T-helper 9 cell (primary cell): ENCODE data around the gene SPC25.
"Not testable (repeated sequence)": the region's sequence is repeated elsewhere in the genome, so short reads cannot be mapped to it uniquely, and the experiment has no call there.

Experiments used
- DNase-seq: peaks from one replicate; pipeline ENCODE4 v3.0.0-alpha.2; 2020

Gene SPC25

DNA sequence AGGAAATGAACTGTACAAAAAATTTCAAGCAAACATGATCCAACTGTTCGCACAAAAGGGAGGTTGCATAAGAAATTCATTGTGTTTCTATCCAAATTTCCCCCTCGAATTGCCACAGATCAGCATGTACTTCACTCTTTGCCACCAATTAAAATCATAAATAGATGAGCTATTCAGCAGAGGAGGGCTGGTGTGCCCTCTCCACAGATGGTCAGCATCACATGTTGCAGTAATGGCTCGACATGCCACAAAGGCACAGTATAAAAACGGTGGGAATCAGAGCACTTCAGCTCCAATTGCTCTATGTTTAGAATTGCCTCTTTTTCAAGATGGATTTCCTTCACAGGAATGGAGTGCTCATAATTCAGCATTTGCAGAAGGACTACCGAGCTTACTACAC is 10.8 kb upstream of the SPC25 start, which contains the start of gene G6PC2:
G6PC2 (plus strand) TSS at position 289 of the 400 bp plus-strand sequence; CDS start at position 330, 41 bp downstream.
- no peak for DNase-seq

DNA sequence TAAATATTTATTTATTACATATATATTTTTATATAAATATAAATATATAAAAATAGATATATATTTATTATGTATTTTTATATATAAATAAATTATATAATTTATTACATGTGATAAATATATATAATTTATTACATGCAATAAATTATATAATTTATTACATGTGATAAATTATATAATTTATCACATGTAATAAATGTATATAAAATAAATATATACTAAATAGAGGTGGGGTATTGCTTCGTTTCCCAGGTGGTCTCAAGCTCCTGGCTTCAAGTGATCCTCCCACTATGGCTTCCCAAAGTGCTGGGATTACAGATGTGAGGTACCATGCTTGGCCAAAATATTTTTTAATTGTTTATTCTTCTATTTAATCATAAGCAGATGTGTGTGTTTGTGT is 7.2 kb upstream of the SPC25 start:
- DNase-seq = no peak

DNA sequence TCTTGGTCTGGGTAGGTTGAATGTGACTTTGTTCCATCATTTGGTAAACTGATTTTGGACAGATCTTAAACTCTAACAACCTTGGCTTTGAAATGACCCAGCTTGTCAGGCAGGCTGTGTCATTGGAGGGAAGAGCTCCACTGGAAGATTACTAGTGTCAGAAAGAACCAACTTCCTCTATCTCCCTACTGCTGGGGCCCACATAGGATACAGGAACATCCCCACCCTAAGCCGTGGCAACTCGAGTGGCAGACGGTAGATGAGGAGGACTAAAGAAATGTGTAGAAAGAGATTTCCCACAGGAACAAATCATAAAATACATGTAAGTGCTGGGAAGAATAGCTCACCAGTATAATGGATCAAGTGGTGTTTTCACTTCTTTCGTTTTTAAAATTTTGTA is 6.6 kb upstream of the SPC25 start:
- DNase-seq = no peak

DNA sequence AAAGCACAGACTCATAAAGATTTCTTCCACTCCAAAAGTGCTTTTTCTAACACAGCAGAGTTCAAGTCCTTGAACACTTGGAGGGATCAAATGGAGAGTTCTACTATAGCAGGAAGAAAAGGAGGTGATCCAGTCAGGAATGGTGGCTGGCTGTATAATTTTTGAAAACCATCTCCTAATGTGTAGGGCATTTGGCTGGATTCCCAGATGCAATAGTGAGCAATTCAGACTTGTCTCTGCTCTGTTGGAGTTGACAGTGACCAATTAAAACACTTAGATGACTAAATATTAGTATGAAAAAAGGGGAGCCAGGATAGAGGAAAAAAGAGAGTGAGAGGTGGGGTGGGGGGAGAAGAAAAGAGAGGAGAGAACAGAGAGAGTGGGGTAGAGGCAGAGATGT is 5.5 kb upstream of the SPC25 start:
- DNase-seq = no peak

DNA sequence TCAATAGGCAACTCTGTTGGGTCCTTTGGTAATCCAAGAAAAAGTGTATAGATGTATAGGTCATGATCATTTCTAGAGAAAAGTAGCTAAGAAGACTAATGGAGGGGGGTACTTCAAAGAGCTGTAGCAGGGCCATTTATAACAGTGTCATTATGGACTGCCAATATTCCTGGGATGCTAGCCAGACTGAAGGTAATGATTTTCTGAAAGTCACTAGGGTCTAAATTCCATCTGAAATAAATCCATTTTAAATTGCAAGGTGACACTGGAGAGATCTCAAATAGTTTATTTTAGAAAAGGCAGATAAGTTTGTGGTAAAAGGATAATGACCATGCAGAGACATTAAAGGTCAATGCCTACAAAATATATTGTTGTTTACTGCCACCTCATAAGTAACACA is 4.5 kb upstream of the SPC25 start:
- no peak for DNase-seq

DNA sequence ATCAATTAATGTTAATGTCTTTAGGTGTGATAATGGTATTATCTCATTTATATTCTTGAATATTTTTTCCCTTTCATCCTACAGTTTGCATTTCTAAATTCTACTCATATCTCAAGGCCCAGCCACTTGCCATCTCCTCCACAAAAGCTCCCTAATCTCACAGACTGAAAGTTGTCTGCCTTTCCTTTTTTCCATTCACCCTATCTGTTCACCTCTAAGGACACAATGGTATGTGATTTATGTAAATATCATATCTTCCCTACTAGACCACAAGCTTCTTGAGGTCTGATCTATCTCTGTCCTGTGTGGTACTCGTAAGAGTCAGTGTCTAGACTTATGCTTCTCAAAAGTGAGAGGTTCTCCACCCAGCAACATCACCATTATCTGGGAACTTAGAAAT is 3.9 kb upstream of the SPC25 start:
- DNase-seq = no peak

DNA sequence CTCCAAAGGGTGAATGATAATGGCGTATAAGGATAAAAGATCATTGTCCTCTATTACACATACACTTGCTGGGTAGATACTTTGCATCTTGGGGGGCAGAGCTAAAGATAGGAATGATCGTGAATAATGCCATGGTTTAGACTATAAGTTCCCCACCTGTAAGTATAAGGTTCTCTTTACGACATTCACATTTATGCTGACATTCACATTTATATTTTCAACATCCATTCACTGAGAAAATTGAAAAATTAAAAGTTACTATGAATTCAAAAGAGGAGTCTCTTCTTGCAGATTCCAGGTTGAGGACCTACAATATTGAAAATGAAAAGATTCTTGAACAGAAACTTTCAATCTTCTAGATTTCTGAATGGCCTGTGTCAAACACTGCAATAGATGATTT is 2.1 kb upstream of the SPC25 start:
- no peak for DNase-seq

DNA sequence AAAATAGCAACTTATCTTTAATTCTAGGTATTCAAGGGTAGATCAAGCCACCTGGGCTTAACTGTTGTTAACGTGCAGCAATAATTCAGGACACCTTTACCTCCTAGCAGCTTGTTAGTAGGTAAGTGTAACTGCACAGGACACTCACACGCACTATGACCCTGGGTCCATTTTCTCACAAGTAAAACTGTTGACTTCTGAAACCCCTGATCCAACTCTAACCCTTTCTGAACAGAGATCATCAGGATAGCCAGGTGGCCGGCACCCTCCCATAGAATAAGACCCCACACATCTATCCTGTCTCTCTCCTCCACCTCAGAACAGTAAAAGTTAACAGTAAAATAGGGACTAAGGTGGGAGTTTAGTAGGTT is 610 bp downstream of the SPC25 start:
- no peak for DNase-seq

DNA sequence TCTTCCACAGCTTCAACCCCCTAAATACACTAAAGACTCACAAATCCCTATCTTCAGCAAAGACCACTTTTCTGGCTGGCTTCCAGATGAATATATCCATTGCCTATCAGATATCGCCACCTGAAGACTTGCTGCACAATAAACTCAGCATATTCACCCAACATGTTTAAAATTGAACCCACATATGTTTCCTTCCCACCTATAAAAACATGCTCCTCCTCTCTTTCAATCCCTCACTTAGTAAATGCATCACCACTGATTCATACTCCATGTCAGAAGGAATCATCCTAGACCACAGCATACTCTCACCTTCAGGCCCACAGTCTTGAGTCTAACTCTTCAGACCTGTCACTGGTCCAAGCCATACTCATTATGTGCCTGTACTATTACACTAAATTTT is 5.3 kb downstream of the SPC25 start:
- no peak for DNase-seq

DNA sequence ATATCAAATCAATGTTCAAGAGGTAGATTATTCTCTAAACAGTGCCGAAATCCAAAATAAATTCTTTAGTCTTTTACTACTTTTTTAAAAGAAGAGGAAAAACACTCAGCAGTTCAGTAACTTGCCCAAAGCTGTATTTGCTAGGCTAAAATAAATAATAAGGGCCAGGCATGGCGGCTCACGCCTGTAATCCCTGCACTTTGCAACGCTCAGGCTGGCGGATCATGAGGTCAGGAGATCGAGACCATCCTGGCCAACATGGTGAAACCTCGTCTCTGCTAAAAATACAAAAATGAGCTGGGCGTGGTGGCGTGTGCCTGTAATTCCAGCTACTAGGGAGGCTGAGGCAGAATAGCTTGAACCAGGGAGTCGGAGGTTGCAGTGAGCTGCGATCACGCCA is 8.1 kb downstream of the SPC25 start:
- not testable (repeated sequence) for DNase-seq

DNA sequence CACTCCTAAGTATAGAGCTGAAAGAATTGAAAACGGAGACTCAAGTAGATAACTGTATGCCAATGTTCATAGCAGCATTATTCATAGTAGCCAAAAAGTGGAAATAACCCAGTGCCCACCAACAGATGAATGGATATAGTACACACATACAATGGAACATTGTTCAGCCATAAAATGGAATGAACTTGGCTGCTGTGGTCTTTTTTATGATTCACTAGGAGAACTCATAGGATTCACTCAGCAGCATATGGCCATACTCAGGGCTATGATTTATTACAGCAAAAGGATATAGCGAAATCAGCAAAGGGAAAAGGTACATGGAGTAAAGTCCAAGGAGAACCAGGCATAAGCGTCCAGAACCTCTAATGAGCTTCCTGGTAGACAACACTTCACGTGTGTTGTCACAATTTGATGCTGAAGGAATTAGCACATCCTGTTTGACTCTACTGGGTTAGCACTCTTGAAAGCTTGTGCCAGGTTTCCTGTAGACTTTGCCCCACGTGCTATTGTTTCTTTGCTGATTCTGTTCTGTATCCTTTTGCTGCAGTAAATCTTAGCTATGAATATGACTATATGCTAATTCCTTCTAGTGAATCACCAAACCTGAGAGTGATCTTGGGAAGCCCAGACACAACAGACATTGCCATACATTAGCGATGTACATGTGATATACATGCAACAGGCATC is 15.7 kb downstream of the SPC25 start:
- DNase-seq = no peak

DNA sequence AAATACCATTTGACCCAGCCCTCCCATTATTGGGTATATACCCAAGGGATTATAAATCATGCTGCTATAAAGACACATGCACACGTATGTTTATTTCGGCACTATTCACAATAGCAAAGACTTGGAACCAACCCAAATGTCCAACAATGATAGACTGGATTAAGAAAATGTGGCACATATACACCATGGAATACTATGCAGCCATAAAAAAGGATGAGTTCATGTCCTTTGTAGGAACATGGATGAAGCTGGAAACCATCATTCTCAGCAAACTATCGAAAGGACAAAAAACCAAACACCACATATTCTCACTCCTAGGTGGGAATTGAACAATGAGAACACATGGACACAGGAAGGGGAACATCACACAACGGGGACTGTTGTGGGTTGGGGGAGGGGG is 19.4 kb downstream of the SPC25 start:
- DNase-seq = not testable (repeated sequence)

DNA sequence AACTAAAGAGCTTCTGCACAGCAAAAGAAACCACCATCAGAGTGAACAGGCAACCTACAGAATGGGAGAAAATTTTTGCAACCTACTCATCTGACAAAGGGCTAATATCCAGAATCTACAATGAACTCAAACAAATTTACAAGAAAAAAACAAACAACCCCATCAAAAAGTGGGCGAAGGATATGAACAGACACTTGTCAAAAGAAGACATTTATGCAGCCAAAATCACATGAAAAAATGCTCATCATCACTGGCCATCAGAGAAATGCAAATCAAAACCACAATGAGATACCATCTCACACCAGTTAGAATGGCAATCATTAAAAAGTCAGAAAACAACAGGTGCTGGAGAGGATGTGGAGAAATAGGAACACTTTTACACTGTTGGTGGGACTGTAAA is 19.9 kb downstream of the SPC25 start:
- not testable (repeated sequence) for DNase-seq

DNA sequence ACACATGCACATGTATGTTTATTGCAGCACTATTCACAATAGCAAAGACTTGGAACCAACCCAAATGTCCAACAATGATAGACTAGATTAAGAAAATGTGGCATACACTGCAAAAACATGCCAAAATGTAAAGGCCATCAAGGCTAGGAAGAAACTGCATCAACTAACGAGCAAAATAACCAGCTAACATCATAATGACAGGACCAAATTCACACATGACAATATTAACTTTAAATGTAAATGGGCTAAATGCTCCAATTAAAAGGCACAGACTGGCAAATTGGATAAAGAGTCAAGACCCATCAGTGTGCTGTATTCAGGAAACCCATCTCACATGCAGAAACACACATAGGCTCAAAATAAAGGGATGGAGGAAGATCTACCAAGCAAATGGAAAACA is 23.1 kb downstream of the SPC25 start:
- not testable (repeated sequence) for DNase-seq

DNA sequence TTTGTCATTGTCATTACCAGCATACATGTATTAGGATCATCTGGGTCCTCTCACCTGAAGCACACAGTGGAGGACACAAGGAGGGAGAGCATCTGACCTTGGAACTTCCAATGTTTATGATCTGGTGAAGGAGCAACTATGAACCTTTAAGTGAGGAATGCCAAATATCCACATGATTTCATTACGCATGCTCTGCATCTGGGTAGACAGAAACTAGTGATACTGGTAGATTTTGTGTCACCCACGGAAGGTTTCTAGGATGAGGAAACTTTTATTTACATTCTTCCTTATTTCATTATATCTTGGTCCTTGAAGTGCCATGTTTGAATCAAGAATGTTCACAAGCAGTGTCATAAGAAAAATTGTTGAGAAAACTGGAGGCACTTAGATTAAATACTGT is 32.1 kb downstream of the SPC25 start:
- DNase-seq = no peak

DNA sequence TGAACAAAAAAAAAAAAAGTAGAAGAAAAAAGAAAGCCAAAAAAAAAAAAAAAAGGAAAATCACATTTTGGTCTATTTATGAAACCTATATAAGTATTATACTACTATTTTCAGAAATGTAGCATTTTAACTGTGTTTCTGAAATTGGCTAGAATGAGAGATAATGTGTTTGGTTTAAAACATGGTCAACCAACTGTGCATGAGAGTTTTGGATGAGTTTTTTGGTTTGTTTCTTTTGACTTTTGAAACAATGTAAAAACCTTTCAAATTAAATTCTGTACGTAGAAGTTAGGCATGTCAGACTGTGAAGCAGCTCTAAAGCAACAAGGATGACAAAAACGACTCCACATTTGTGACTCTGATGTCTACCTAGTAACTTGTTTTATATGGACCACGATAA is 34.6 kb downstream of the SPC25 start:
- DNase-seq = no peak

DNA sequence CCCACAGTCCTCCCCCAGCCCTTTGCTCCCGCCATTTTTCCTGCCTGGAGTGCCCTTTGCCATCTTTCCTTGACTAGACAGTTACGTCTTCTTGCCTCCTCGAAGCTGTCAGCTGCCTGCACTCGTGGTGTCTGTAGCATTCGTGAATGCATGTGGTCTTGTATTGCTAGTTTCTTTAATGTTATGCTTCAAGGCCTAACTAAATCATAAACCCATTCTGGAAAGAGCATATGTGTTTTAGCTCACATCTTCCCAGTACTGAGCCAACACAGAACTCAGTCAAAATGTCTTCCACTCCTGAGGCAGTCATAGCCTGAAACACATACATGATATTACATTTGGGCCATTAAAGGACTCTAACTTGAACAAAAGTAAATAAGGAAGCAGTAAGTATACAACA is 35.6 kb downstream of the SPC25 start:
- DNase-seq = no peak

DNA sequence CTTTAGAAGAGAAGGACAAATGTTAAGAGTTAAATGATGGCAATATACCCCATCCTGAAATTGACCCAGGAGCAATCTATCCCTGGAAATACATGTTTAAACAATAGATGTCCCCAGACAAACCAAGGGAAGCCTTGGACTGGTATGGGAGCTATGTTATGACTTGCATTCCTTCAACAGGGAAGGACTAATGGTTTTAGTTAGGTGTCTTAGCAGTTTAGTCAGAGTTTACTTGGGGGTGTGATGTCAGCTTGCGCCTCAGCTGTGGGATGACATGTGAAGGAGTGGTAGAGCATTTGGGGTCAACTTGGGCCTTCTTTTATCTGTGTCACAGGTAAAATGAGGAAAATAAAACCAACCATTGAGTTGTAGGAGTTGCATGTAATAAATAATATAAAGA is 36.8 kb downstream of the SPC25 start:
- DNase-seq = no peak

DNA sequence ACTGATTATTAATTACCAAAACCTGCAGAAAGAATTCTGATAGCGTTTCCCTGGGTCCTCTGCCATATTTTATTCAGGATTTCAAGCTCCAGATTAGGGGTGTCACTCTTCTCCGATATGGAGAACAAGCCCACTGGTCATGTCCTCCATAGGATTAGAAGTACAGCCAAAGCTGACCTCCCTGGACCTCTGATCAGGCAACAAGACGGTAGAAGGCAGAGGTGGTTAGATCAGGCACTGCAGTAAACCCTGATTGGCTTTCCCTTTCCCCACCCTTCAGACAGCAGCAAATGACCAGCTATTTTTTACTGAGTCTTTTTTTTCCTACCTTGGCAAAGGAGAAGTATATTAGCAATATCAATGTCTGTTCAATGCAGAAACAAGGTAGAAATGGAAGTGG is 37.7 kb downstream of the SPC25 start:
- no peak for DNase-seq

DNA sequence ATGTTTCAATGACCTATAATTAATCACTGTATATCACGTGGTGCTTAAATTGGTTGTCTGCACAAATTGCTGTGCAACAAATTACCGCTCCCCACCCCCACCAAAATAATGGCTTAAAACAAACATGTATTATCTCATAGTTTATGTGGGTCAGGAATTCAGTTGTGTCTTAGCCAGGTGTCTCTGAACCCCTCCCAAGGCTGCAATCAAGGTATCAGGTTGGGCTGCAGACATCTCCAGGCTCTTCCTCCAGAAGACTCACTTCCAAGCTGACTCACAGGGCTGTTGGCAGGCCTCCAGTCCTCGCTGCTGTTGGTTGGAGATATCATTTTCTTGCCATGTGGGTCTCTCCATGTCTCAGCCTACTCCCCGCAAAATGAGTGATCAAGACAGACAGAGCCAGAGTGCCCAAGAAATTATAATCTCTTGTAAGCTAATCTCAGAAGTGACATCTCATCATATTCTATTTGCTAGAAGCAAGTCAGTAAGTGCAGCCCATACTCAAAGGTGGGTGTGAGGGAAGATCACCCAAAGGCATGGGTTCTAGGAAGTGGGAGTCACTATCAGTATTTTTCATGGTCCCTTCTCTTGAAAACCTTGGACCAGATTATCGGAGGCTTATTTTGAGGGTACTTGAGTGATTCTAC is 38.4 kb downstream of the SPC25 start:
- no peak for DNase-seq

DNA sequence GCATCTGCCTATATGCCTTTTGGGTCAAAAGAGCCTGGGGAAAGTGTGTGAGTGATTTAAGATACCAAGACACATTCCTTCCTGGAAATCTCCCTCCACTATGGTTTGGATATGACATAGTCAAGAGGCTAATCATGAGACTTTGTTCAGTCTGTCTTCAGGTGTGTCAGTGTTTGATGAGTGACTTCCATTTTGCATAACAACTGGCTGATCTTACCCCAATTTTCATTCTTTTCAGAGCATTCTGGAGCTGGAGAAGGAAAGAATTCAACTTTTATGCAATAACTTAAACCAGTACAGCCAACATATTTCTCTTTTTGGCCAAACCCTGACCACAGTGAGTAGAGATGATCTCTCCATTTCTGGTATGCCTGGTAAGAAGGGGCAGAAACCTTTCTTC is 39.4 kb downstream of the SPC25 start:
- DNase-seq = no peak

DNA sequence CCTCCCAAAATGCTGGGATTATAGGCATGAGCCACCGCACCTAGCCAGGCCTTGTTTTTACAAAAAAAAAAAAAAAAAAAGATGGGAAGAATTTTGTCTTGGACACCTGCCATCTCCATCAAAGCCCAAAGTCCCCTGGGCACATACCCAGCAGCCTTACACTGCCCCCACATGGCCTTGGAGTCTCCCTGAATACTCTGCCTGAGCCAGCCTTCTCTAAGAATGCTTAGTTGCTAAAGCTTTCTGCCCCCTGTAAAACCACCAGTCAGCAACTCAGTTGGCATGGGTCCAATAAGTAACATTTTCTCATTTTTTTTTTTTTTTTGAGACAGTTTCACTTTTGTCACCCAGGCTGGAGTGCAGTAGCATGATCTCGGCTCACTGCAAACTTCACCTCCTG is 40.6 kb downstream of the SPC25 start:
- DNase-seq = no peak

DNA sequence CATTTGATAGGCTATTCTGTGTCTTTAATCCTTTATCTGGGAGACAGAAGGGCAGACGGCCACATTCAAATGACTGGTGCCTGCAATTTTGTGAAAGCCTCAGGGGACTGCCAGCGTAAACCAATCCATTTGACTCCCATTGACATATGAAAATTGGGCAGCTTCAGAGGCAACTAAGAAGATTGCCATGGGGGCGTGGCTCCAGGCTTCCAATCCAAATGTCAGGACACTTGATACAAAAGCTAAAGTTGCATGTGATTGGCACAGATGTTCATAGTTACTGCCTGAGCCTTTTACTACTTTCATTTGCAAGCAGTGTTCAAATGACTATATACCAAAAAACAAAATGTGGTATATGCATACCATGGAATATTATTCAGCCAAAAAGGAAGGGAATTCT is 42.0 kb downstream of the SPC25 start:
- DNase-seq = no peak

DNA sequence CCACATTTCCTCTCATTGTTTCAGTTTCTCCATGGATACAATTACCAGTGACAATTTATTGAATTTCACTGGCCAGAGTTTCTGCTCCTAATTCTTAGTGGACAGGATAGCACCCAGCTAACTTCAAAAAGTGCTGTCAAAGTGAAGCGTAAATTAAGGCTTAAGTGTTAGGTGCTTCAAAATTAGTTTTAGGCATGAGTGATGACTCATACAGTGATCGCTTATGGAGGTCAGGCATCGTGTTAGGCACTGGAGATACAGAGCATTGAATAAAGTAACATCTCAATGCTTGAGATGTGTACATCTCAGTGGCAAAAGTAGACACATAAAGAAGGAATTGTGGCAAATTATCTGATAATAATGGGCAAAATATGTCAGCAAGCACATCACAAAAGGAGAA is 47.0 kb downstream of the SPC25 start:
- no peak for DNase-seq

DNA sequence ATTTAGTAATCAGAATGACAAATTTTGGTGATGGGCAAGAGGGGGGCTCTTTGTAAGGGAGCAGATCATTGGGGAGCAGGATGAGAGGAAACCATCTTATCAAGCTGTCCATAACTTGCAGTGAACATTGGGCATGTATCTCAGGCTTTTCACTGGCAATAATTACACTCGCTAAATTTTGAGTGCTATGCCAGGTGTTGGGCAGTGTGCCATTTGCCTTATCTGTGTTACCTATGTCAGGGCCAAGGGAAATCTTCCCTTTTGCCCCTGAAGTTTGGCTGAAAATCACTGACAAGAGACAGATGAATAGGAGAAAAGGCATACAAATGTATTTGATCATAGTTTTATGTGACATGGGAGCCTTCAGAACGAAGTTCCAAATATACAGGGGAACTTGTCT is 48.8 kb downstream of the SPC25 start:
- no peak for DNase-seq
